Activated CD4-positive, alpha-beta T cell treated with anti-CD3 and anti-CD28 coated beads, Interleukin-2, amount 10 ng/mL, durations not matched to agents 7 days and 5 days (primary cell): ENCODE measurements around the gene RERE. TPM values are rescaled to one million over a fixed set of nuclear protein-coding genes. Genes with fewer than 3 reads are reported as not detected.
A peak's percentile ranks its signal among the peaks of the same experiment; 100 is the strongest.

Experiments
- CTCF ChIA-PET: fragments of 350-600 bp; sonication (Branson Sonifier 250); formaldehyde crosslinking; loops from one replicate; lab custom pipeline; 2021; ENCODE audit warnings: antibody characterized with exemption; lab: Charles Lee
- POLR2A ChIA-PET: fragments of 350-600 bp; sonication (Branson Sonifier 250); formaldehyde crosslinking; loops from one replicate; lab custom pipeline; 2021; ENCODE audit warnings: antibody characterized with exemption; lab: Charles Lee
- DNase-seq: peaks from one replicate; pipeline ENCODE4 v3.0.0-alpha.2; 2020
- H3K27ac Mint-ChIP-seq: one replicate; pipeline ENCODE4 v1.8.0; 2021; ENCODE audit warnings: mild to moderate bottlenecking, moderate library complexity, mixed read lengths
- H3K27me3 Mint-ChIP-seq: one replicate; pipeline ENCODE4 v1.8.0; 2021; ENCODE audit warnings: mixed read lengths
- H3K36me3 Mint-ChIP-seq: one replicate; pipeline ENCODE4 v1.8.0; 2021; ENCODE audit warnings: low read depth, mixed read lengths
- H3K4me1 Mint-ChIP-seq: one replicate; pipeline ENCODE4 v1.8.0; 2021; ENCODE audit warnings: mixed read lengths
- H3K4me3 Mint-ChIP-seq: one replicate; pipeline ENCODE4 v1.8.0; 2021; ENCODE audit warnings: mild to moderate bottlenecking, moderate library complexity, mixed read lengths
- H3K9me3 Mint-ChIP-seq: one replicate; pipeline ENCODE4 v1.8.0; 2021; ENCODE audit warnings: mixed read lengths
- total RNA-seq, 2 experiments: library from RNA; stranded (reverse); gene quantifications; one replicate each; pipeline ENCODE4 v1.2.3, GENCODE V29; 2021

RERE gene
- total RNA-seq, 2 experiments from 2014 or later: 68.5 to 68.7 TPM

DNA sequence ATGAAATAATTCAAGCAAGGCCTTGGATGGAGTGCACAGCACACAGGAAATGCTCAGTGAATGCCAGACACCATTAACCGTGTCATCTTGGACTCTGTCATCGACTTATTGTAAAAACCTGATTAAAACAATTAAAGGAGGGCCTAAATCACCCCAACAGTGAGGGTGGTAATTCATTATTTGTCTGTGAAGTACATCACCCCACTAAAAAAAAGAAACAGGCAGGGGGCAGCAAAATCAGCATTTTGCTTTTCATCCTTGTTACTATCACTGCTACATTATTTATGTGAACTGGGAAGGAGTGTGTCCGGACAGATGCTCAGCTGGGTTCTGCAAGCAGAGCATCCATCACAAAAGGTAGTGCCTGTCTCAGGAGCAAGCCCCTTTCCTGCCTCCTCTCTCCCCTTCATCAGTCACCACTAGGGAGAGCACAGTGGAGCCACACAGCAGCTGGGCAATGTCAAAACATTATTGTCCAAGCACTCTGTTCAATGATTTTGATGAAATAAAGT, 98.5 kb downstream of the RERE start:
- no peak overlapping the region for H3K27ac Mint-ChIP-seq
- POLR2A ChIA-PET: no interaction called here

GRCh38 chr1:8717148-8717547, 100.3 kb downstream of the RERE start:
- no peak for DNase-seq
- ChIA-PET CTCF (interaction anchor here (2.8 kb wide), 1 partner anchor 156 kb away, joined by 7 read pairs; no protein-coding TSS in a partner anchor), POLR2A (no interaction called here)
- H3K4me1 Mint-ChIP-seq: peaks cover 29% of the 10 kb centered on the region
- peaks cover 5% of the 10 kb centered on the region for H3K36me3 Mint-ChIP-seq
- H3K27ac Mint-ChIP-seq: no peak overlapping the region
- H3K27me3 Mint-ChIP-seq: no peaks in the 10 kb centered on the region
- no peak overlapping the region for H3K4me3 Mint-ChIP-seq
- no peaks in the 10 kb centered on the region for H3K9me3 Mint-ChIP-seq

More for the DNA sequence above, 98.5 kb downstream of the RERE start:
- CTCF ChIA-PET: interaction anchor here (1.1 to 2.8 kb wide), 3 partner anchors 15 to 158 kb away, joined by 3 to 7 read pairs (median 6); no protein-coding TSS in a partner anchor
- no peaks in the 10 kb centered on the region for H3K9me3 Mint-ChIP-seq
- DNase-seq: no peak
- H3K36me3 Mint-ChIP-seq: peaks cover 5% of the 10 kb centered on the region
- no peak overlapping the region for H3K4me3 Mint-ChIP-seq
- peaks cover 34% of the 10 kb centered on the region for H3K4me1 Mint-ChIP-seq
- H3K27me3 Mint-ChIP-seq: no peaks in the 10 kb centered on the region

- Mint-ChIP-seq H3K27ac (no peak overlapping the region), H3K4me1 (peaks cover 31% of the 10 kb centered on the region), H3K9me3 (no peaks in the 10 kb centered on the region), H3K27me3 (no peaks in the 10 kb centered on the region), H3K4me3 (no peak overlapping the region), H3K36me3 (peaks cover 5% of the 10 kb centered on the region)
- DNase-seq: no peak
- ChIA-PET POLR2A (no interaction called here), CTCF (interaction anchor here (0.7 to 1.6 kb wide), 2 partner anchors 9 to 29 kb away, joined by 3 read pairs; no protein-coding TSS in a partner anchor)
Measured at GRCh38 chr1:8716238-8716637, 101.2 kb downstream of the RERE start.

DNA sequence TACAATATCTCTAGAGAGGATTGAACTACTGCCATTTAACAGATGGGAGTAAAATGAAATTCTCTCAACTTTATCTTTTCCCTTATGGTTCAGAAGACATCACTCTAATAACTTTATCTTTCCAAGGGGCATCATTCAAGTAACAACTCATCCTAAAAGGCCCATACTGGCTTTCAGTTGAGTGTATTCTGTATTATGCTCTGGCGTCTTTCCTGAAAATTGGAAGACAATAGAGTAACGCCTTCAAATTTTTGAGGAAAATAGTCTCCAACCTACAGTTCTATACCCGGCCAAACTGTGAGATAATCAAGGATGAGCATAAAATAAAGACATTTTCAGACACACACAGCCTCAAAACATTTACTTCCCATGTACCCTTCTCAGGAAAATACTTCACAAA, 103.3 kb downstream of the RERE start:
- CTCF ChIA-PET: interaction anchor here (1.3 kb wide), 1 partner anchor 13 kb away, joined by 3 read pairs; no protein-coding TSS in a partner anchor
- DNase-seq: no peak
- Mint-ChIP-seq H3K27me3 (no peaks in the 10 kb centered on the region), H3K4me3 (no peak overlapping the region), H3K9me3 (no peaks in the 10 kb centered on the region), H3K4me1 (peaks cover 30% of the 10 kb centered on the region), H3K27ac (peak overlapping the region; percentile 27), H3K36me3 (peaks cover 5% of the 10 kb centered on the region)
- POLR2A ChIA-PET: no interaction called here

DNA sequence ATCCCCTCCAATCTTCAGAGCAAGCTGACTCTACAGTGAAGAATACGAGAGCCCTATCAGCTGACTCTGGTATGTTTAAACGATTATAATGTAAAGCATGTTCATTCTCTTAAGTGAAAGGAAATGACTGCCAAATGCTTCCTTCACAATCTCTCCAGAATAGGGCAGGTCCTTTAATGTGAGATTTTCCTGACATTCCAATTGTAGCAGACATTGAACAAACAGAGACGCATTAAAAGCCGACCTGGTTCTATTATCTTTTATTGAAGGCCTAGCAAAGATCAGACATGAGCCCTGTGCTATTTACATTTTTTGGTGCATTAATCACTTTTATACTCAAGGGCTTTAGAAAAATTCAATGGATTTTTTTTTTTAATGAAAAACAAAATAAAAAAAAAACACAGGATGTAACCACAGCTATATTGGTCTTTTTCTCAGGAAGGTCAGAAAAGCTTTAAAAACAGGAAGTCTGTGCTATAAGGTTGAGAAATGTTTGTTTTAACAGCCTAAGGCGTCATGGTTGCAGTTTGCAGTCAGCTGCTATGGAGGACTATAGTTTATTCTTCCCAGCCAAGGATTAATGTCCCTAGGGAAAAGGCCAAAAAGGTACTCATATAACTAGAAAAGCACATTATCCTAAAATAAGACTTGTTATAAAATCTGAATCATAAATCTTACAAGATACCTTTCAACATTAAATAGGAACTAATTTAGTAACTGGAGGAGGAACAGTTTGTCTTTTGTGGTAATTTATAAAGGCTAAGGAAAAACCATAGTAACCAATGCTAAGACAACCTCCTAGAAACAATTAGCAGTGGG, 104.8 kb downstream of the RERE start:
- Mint-ChIP-seq H3K4me1 (peaks cover 27% of the 10 kb centered on the region), H3K4me3 (peak overlapping the region; percentile 49)

GRCh38 chr1:8711873-8712412, 105.5 kb downstream of the RERE start:
- ChIA-PET POLR2A (interaction anchor here (1.1 kb wide), 1 partner anchor 10 kb away, joined by 6 read pairs; no protein-coding TSS in a partner anchor), CTCF (interaction anchor here (0.6 to 1.8 kb wide), 2 partner anchors 15 to 730 kb away, joined by 3 to 5 read pairs; no protein-coding TSS in a partner anchor)
- Mint-ChIP-seq H3K36me3 (peaks cover 8% of the 10 kb centered on the region), H3K4me1 (peaks cover 27% of the 10 kb centered on the region), H3K9me3 (no peaks in the 10 kb centered on the region), H3K27me3 (no peaks in the 10 kb centered on the region), H3K27ac (peak overlapping the region; percentile 50), H3K4me3 (peak overlapping the region; percentile 21)
- DNase-seq: no peak

More for the DNA sequence above, 104.8 kb downstream of the RERE start:
- H3K27me3 Mint-ChIP-seq: no peaks in the 10 kb centered on the region
- peak overlapping the region; percentile 50 for H3K27ac Mint-ChIP-seq
- CTCF ChIA-PET: interaction anchor here (0.5 to 1.8 kb wide), 4 partner anchors 12 to 1601 kb away, joined by 3 to 5 read pairs (median 4); no protein-coding TSS in a partner anchor
- DNase-seq: no peak
- peaks cover 8% of the 10 kb centered on the region for H3K36me3 Mint-ChIP-seq
- no peaks in the 10 kb centered on the region for H3K9me3 Mint-ChIP-seq
- POLR2A ChIA-PET: interaction anchor here (0.6 to 1.1 kb wide), 2 partner anchors 11 to 337 kb away, joined by 4 to 6 read pairs; no protein-coding TSS in a partner anchor

GRCh38 chr1:8711151-8711550, 106.3 kb downstream of the RERE start:
- CTCF ChIA-PET: no interaction called here

DNA sequence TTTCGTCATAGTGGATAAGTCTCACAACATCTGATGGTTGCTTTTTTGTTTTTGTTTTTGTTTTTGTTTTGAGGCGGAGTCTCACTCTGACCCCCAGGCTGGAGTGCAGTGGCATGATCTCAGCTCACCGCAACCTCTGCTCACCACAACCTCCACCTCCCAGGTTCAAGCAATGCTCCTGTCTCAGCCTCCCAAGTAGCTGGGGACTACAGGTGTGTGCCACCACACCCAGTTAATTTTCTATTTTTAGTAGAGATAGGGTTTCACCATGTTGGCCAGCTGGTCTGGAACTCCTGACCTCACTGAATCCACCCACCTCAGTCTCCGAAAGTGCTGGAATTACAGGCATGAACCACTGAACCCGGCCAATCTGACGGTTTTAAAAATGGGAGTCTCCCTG, 109.2 kb downstream of the RERE start:
- DNase-seq: no peak
- H3K27me3 Mint-ChIP-seq: peaks cover 15% of the 10 kb centered on the region
- H3K36me3 Mint-ChIP-seq: peaks cover 2% of the 10 kb centered on the region
- H3K4me3 Mint-ChIP-seq: no peak overlapping the region
- H3K27ac Mint-ChIP-seq: no peak overlapping the region
- POLR2A ChIA-PET: no interaction called here
- CTCF ChIA-PET: interaction anchor here (1.1 to 1.2 kb wide), 2 partner anchors 141 to 327 kb away, joined by 3 to 4 read pairs; no protein-coding TSS in a partner anchor
- no peaks in the 10 kb centered on the region for H3K9me3 Mint-ChIP-seq
- peaks cover 36% of the 10 kb centered on the region for H3K4me1 Mint-ChIP-seq

More at GRCh38 chr1:8711151-8711550, 106.3 kb downstream of the RERE start:
- no peak for DNase-seq
- H3K4me3 Mint-ChIP-seq: no peak overlapping the region
- no peak overlapping the region for H3K27ac Mint-ChIP-seq
- POLR2A ChIA-PET: no interaction called here
- peaks cover 28% of the 10 kb centered on the region for H3K4me1 Mint-ChIP-seq
- no peaks in the 10 kb centered on the region for H3K27me3 Mint-ChIP-seq
- no peaks in the 10 kb centered on the region for H3K9me3 Mint-ChIP-seq
- H3K36me3 Mint-ChIP-seq: peaks cover 8% of the 10 kb centered on the region

DNA sequence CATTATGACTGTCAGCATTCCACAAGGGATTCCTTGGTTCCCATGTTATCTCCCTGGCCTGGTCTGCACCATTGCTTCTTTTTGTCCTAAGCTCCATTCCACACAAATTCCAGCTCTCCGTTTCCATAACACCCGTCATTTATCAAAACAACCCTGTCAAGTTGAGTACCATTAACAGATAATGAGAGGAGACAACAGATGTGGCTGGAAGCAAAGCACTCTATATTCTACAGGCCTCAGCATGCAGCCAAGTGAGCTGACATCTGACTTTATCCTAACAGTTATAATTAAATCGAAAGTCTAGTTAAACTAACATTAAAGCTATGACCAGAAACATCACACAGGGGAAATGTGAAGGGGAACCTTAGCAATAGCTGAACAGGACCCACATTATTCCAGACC, 110.4 kb downstream of the RERE start:
- Mint-ChIP-seq H3K4me3 (no peak overlapping the region), H3K27ac (no peak overlapping the region), H3K9me3 (no peaks in the 10 kb centered on the region), H3K4me1 (peaks cover 31% of the 10 kb centered on the region), H3K27me3 (peaks cover 15% of the 10 kb centered on the region), H3K36me3 (peaks cover 2% of the 10 kb centered on the region)
- CTCF ChIA-PET: interaction anchor here (0.8 to 1.2 kb wide), 4 partner anchors 9 to 142 kb away, joined by 3 to 4 read pairs (median 3); no protein-coding TSS in a partner anchor
- no peak for DNase-seq
- POLR2A ChIA-PET: no interaction called here

- Mint-ChIP-seq H3K4me1 (peaks cover 33% of the 10 kb centered on the region), H3K9me3 (no peaks in the 10 kb centered on the region), H3K36me3 (peaks cover 2% of the 10 kb centered on the region), H3K27ac (no peak overlapping the region), H3K4me3 (no peak overlapping the region), H3K27me3 (peaks cover 15% of the 10 kb centered on the region)
- DNase-seq: no peak
- ChIA-PET POLR2A (no interaction called here), CTCF (interaction anchor here (0.9 to 1.2 kb wide), 2 partner anchors 8 to 145 kb away, joined by 3 to 4 read pairs; no protein-coding TSS in a partner anchor)
Measured at GRCh38 chr1:8706291-8706690, 111.1 kb downstream of the RERE start.

GRCh38 chr1:8704866-8705506, 112.5 kb downstream of the RERE start:
- H3K27ac Mint-ChIP-seq: no peak overlapping the region
- POLR2A ChIA-PET: no interaction called here

More at GRCh38 chr1:8704866-8705506, 112.5 kb downstream of the RERE start:
- Mint-ChIP-seq H3K36me3 (peaks cover 2% of the 10 kb centered on the region), H3K27me3 (peaks cover 15% of the 10 kb centered on the region), H3K4me1 (peaks cover 43% of the 10 kb centered on the region), H3K9me3 (no peaks in the 10 kb centered on the region), H3K4me3 (no peak overlapping the region)
- no peak for DNase-seq
- CTCF ChIA-PET: interaction anchor here (0.8 kb wide), 1 partner anchor 334 kb away, joined by 3 read pairs; no protein-coding TSS in a partner anchor
